HG02642 (cell line): ENCODE data around the gene TMEM192.
"Not testable (repeated sequence)": the region's sequence is repeated elsewhere in the genome, so short reads cannot be mapped to it uniquely, and the experiment has no call there.

Experiments
- ATAC-seq: cut with Tn5 transposase; IDR thresholded peaks from one replicate; pipeline ENCODE4 v1.9.1; 2021; ENCODE audit warnings: mild to moderate bottlenecking; ENCODE audit not compliant: unreplicated experiment, poor library complexity

The TMEM192 gene

DNA sequence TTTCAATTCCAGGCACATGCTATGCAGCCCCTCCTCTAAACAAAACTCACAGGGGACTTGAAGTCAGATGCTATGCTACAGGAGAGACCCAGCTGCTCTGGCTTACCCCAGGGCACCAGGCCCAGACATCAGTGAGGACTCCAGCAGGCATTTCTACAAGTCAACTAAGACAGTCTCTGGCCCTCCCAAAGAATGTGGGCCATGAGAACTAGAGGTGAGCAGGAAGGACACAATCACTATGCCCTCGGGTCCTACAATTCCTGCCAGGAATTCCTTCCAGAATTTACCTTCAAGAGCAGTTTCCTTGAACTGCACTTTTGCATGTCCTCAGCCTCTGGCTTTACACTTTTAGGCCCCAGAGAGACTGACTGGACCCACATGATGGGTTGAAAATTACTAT is 17.4 kb downstream of the TMEM192 start:
- no peak for ATAC-seq

GRCh38 chr4:165094873-165095272 is 17.8 kb downstream of the TMEM192 start:
- no peak for ATAC-seq

GRCh38 chr4:165092187-165092586 is 20.5 kb downstream of the TMEM192 start:
- not testable (repeated sequence) for ATAC-seq

- no peak for ATAC-seq
These were observed 24.3 kb downstream of the TMEM192 start for GRCh38 chr4:165088366-165088765.

DNA sequence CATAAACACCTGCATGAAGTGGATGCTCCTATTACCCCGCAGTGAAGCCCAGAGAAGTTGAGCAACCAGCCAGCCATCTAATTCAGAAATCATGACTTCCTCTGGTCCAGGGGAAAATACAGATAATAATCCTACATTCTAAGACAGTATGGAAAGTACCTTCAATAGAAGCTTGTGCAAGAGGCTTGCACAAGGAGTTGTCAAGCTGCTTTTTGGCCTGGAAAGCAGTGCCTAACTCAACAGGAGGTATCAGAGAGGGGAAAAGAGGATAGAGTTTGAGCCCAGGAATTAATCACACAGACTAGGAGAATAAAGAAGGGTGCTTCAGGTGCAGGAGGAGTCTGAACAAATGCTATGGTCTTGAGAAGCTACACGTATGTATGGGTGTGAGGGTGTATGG is 26.7 kb downstream of the TMEM192 start:
- no peak for ATAC-seq

DNA sequence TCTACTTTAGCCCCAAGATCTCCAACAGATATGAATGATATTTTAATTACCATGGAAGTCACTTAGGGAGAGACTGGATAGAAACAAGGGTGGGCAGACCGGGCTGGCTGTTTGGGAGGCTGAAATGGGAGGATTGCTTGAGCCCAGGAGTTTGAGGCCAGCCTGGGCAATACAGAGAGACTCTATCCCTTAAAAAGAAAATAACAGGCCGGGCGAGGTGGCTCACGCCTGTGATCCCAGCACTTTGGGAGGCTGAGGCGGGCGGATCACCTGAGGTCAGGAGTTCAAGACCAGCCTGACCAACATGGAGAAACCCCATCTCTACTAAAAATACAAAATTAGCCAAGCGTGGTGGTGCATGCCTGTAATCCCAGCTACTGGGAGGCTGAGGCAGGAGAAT is 27.9 kb downstream of the TMEM192 start:
- not testable (repeated sequence) for ATAC-seq

DNA sequence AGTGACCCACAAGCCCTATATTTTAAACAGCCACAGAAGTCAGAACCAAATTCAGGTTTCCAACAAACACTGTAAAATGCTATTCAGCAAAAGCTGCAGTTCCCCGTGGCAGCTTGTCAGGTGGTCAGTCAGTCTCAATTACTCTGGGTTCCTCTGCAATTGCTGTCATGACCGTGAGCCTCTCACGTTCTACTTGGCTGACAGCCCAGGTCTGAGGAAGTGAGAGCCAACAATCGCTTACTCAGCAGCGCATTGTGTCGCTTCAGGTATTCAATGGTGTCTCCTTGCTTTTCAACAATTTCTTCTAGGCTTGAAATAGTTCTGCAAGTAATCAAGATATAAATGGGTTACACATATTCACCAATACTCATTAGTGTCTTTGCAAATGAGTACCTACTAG is 33.2 kb downstream of the TMEM192 start:
- no peak for ATAC-seq

- ATAC-seq: no peak
These were observed 35.6 kb downstream of the TMEM192 start for GRCh38 chr4:165077034-165077578.

DNA sequence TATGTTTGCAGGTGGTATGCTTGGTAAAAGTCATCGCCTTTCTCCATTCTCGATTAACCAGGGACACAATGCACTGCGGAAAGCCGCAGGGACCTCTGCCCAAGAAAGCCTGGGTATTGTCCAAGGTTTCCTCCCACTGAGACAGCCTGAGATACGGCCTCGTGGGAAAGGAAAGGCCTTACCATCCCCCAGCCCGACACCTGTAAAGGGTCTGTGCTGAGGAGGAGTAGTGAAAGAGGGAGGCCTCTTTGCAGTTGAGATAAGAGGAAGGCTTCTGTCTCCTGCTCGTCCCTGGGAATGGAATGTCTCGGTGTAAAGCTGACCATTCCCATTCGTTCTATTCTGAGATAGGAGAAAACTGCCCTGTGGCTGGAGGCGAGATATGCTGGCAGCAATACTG is 39.3 kb downstream of the TMEM192 start:
- ATAC-seq: not testable (repeated sequence)

DNA sequence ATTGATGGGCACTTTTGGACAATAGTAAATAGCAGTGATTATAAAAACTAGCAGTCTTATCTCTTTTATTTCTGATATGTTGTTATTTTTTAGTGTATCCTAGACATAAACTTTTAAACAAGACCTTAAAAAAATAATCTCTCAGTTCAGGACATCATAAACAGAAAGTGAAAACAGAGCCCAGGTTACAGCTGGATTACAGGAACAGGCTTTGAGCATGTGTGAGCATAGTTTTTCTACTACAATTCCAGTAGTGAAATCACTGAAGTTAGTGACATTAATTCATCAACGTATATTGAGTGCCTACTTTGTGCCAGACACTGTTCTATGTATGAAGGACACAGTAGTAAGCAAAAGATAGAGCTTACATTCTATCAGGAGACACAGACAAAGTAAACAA is 42.1 kb downstream of the TMEM192 start:
- no peak for ATAC-seq

- no peak for ATAC-seq
These were observed 51.7 kb downstream of the TMEM192 start for GRCh38 chr4:165060938-165061337.

- no peak for ATAC-seq
These were observed 53.3 kb downstream of the TMEM192 start for GRCh38 chr4:165059386-165059785.

- ATAC-seq: no peak
These were observed 54.0 kb downstream of the TMEM192 start for GRCh38 chr4:165058666-165059065.

GRCh38 chr4:165055601-165056000 is 57.1 kb downstream of the TMEM192 start:
- no peak for ATAC-seq

DNA sequence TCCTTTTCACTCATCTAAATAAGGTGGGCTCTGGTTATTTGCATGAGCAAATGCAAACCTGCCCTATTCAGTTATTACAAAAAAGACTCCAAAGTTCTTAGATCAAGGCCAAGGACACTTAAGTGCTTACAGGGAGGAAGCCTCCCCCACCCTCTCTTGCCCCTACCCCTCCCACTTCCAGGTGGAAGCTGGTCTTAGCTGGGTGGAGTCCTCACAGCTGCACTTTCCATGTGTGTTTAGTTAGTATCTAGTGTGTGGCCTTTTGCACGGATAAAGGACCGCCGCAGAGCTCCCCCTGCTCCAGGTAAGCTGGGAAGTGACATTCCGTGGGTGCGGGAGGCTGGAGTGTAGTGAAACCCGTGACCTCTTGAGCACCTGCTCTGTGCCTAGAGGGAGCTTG is 59.0 kb downstream of the TMEM192 start, which contains the start of gene TRIM75:
TRIM75 (plus strand) TSS at position 222 of the 400 bp plus-strand sequence. CDS start 5,282 bp downstream, outside the sequence.
- no peak for ATAC-seq

- ATAC-seq: no peak
These were observed 60.0 kb downstream of the TMEM192 start for GRCh38 chr4:165052627-165053026.

GRCh38 chr4:165048170-165048569 is 64.5 kb downstream of the TMEM192 start:
- no peak for ATAC-seq

- no peak for ATAC-seq
These were observed 81.0 kb downstream of the TMEM192 start, which contains the start of gene TRIM60 for GRCh38 chr4:165031436-165032211. Gene TRIM60, plus strand, starts transcription at chr4:165031999. Its CDS starts 8,074 bp downstream, at chr4:165040073.

GRCh38 chr4:165027762-165028402 is 84.8 kb downstream of the TMEM192 start:
- ATAC-seq: no peak

GRCh38 chr4:165025782-165026181 is 86.9 kb downstream of the TMEM192 start:
- not testable (repeated sequence) for ATAC-seq
